ENCODE measurements around the gene RNF224.

RNF224 gene

GRCh38 chr9:137222190-137223077, 4.9 kb upstream of the RNF224 start, which contains the start of gene RNF208:
RNF208 (minus strand) TSS chr9:137222240; CDS start chr9:137221212, 1,028 bp downstream.
- no peak within 1 kb of the TSS for H3K27ac ChIP-seq (ENCODE audit: insufficient read depth in 1 of 2, low read depth in 1 of 2, low read length in 2 of 2, poor library complexity in 1 of 2, severe bottlenecking in 2 of 2)
- POLR2A ChIA-PET: interaction anchor here (0.5 to 3.7 kb wide), 6 partner anchors 13 to 498 kb away, joined by 3 to 16 read pairs (median 3); partner anchors contain the start of gene TUBB4B
- WGBS (ENCODE audit: insufficient coverage): 2% methylated on average over 79 of the region's 88 CpGs
- no peaks in the 10 kb centered on the region for H3K9me3 ChIP-seq (ENCODE audit: control extremely low read depth in 1 of 5, control insufficient read depth in 4 of 5, insufficient read depth in 2 of 5, low read depth in 1 of 5, low read length in 4 of 5)
- peak in 1 of 3 donors; percentile 18 for DNase-seq
- CTCF ChIA-PET: interaction anchor here (0.7 to 6.3 kb wide), 9 partner anchors 13 to 103 kb away, joined by 3 to 46 read pairs (median 3); partner anchors contain the start of gene LRRC26
- H3K36me3 ChIP-seq (ENCODE audit: control insufficient read depth in 4 of 4, insufficient read depth in 4 of 4, low read length in 3 of 4): peaks cover 0 to 6% (median 0%) of the 10 kb centered on the region in 4 experiments
- H3K4me1 ChIP-seq (ENCODE audit: control extremely low read depth in 1 of 4, control insufficient read depth in 4 of 4, insufficient read depth in 4 of 4, low read length in 3 of 4): peaks cover 2 to 32% (median 27%) of the 10 kb centered on the region in 4 experiments
- H3K4me3 ChIP-seq (ENCODE audit: control insufficient read depth in 1 of 7, extremely low read depth in 1 of 7, insufficient read depth in 4 of 7, low read depth in 2 of 7, low read length in 6 of 7): peak within 1 kb of the TSS; percentile 13 to 93 (median 62)
- H3K27me3 ChIP-seq (replicated peaks in 2 of 5; ENCODE audit: control insufficient read depth in 4 of 5, insufficient read depth in 5 of 5, low read length in 4 of 5): peaks cover 0 to 13% (median 0%) of the 10 kb centered on the region in 5 experiments

GRCh38 chr9:137223078-137223970, 4.0 kb upstream of the RNF224 start:
- 0% methylated on average over 58 of the region's 63 CpGs for WGBS (ENCODE audit: insufficient coverage)
- Histone ChIP-seq H3K4me3 (ENCODE audit: control insufficient read depth in 1 of 7, extremely low read depth in 1 of 7, insufficient read depth in 4 of 7, low read depth in 2 of 7, low read length in 6 of 7) (peak overlapping the region; percentile 48 to 93 (median 77)), H3K27ac (ENCODE audit: insufficient read depth in 1 of 2, low read depth in 1 of 2, low read length in 2 of 2, poor library complexity in 1 of 2, severe bottlenecking in 2 of 2) (peak overlapping the region; percentile 54 to 83), H3K9me3 (ENCODE audit: control extremely low read depth in 1 of 5, control insufficient read depth in 4 of 5, insufficient read depth in 2 of 5, low read depth in 1 of 5, low read length in 4 of 5) (no peaks in the 10 kb centered on the region), H3K27me3 (replicated peaks in 2 of 5; ENCODE audit: control insufficient read depth in 4 of 5, insufficient read depth in 5 of 5, low read length in 4 of 5) (peaks cover 0 to 17% (median 0%) of the 10 kb centered on the region in 5 experiments), H3K36me3 (ENCODE audit: control insufficient read depth in 4 of 4, insufficient read depth in 4 of 4, low read length in 3 of 4) (peaks cover 0 to 4% (median 0%) of the 10 kb centered on the region in 4 experiments), H3K4me1 (ENCODE audit: control extremely low read depth in 1 of 4, control insufficient read depth in 4 of 4, insufficient read depth in 4 of 4, low read length in 3 of 4) (peaks cover 2 to 32% (median 27%) of the 10 kb centered on the region in 4 experiments)
- ChIA-PET POLR2A (interaction anchor here (0.5 to 3.7 kb wide), 7 partner anchors 14 to 499 kb away, joined by 3 to 16 read pairs (median 3); partner anchors contain the start of genes ANAPC2, SSNA1 and TUBB4B), CTCF (interaction anchor here (0.8 to 6.3 kb wide), 10 partner anchors 14 to 104 kb away, joined by 3 to 46 read pairs (median 3); partner anchors contain the start of gene LRRC26)
- peak; percentile 98 to 99 (median 99) for DNase-seq

GRCh38 chr9:137224830-137225694, 2.2 kb upstream of the RNF224 start, which contains the start of gene CYSRT1:
CYSRT1 (plus strand) TSS chr9:137225174; CDS start chr9:137225622, 448 bp downstream.
- WGBS (ENCODE audit: insufficient coverage): 42% methylated on average over 21 of the region's 23 CpGs
- Histone ChIP-seq H3K27ac (ENCODE audit: insufficient read depth in 1 of 2, low read depth in 1 of 2, low read length in 2 of 2, poor library complexity in 1 of 2, severe bottlenecking in 2 of 2) (peak within 1 kb of the TSS in 1 of 2 experiments; percentile 83), H3K36me3 (ENCODE audit: control insufficient read depth in 4 of 4, insufficient read depth in 4 of 4, low read length in 3 of 4) (no peaks in the 10 kb centered on the region), H3K9me3 (ENCODE audit: control extremely low read depth in 1 of 5, control insufficient read depth in 4 of 5, insufficient read depth in 2 of 5, low read depth in 1 of 5, low read length in 4 of 5) (no peaks in the 10 kb centered on the region), H3K4me1 (ENCODE audit: control extremely low read depth in 1 of 4, control insufficient read depth in 4 of 4, insufficient read depth in 4 of 4, low read length in 3 of 4) (peaks cover 2 to 32% (median 27%) of the 10 kb centered on the region in 4 experiments), H3K27me3 (replicated peaks in 2 of 5; ENCODE audit: control insufficient read depth in 4 of 5, insufficient read depth in 5 of 5, low read length in 4 of 5) (peaks cover 0 to 34% (median 0%) of the 10 kb centered on the region in 5 experiments), H3K4me3 (ENCODE audit: control insufficient read depth in 1 of 7, extremely low read depth in 1 of 7, insufficient read depth in 4 of 7, low read depth in 2 of 7, low read length in 6 of 7) (peak within 1 kb of the TSS in 6 of 7 experiments; percentile 67 to 93 (median 80))
- ChIA-PET POLR2A (interaction anchor here (0.6 to 3.7 kb wide), 3 partner anchors 15 to 36 kb away, joined by 3 to 16 read pairs (median 4); partner anchors contain the start of genes ANAPC2, SSNA1 and TUBB4B), CTCF (interaction anchor here (1.1 to 6.3 kb wide), 7 partner anchors 12 to 105 kb away, joined by 3 to 46 read pairs (median 6); partner anchors contain the start of genes LRRC26 and SSNA1)
- peak in 2 of 3 donors; percentile 18 to 49 for DNase-seq

- no peak for DNase-seq
- CTCF ChIA-PET: interaction anchor here (0.8 to 6.3 kb wide), 10 partner anchors 11 to 173 kb away, joined by 3 to 46 read pairs (median 8); partner anchors contain the start of genes ANAPC2, SSNA1 and TUBB4B
- Histone ChIP-seq H3K4me3 (ENCODE audit: control insufficient read depth in 1 of 7, extremely low read depth in 1 of 7, insufficient read depth in 4 of 7, low read depth in 2 of 7, low read length in 6 of 7) (no peak overlapping the region), H3K4me1 (ENCODE audit: control extremely low read depth in 1 of 4, control insufficient read depth in 4 of 4, insufficient read depth in 4 of 4, low read length in 3 of 4) (peaks cover 2 to 32% (median 27%) of the 10 kb centered on the region in 4 experiments), H3K36me3 (ENCODE audit: control insufficient read depth in 4 of 4, insufficient read depth in 4 of 4, low read length in 3 of 4) (no peaks in the 10 kb centered on the region), H3K9me3 (ENCODE audit: control extremely low read depth in 1 of 5, control insufficient read depth in 4 of 5, insufficient read depth in 2 of 5, low read depth in 1 of 5, low read length in 4 of 5) (no peaks in the 10 kb centered on the region), H3K27ac (ENCODE audit: insufficient read depth in 1 of 2, low read depth in 1 of 2, low read length in 2 of 2, poor library complexity in 1 of 2, severe bottlenecking in 2 of 2) (no peak overlapping the region), H3K27me3 (replicated peaks in 2 of 5; ENCODE audit: control insufficient read depth in 4 of 5, insufficient read depth in 5 of 5, low read length in 4 of 5) (peaks cover 0 to 35% (median 0%) of the 10 kb centered on the region in 5 experiments)
- POLR2A ChIA-PET: interaction anchor here (0.6 to 3.7 kb wide), 2 partner anchors 15 to 19 kb away, joined by 3 to 16 read pairs; partner anchors contain the start of gene TUBB4B
- 71% methylated on average over 20 of the region's 21 CpGs for WGBS (ENCODE audit: insufficient coverage)
These were observed 1.5 kb upstream of the RNF224 start for GRCh38 chr9:137225699-137226331.

- POLR2A ChIA-PET: no interaction called here
- no peak for DNase-seq
- Histone ChIP-seq H3K27ac (ENCODE audit: insufficient read depth in 1 of 2, low read depth in 1 of 2, low read length in 2 of 2, poor library complexity in 1 of 2, severe bottlenecking in 2 of 2) (no peak overlapping the region), H3K4me3 (ENCODE audit: control insufficient read depth in 1 of 7, extremely low read depth in 1 of 7, insufficient read depth in 4 of 7, low read depth in 2 of 7, low read length in 6 of 7) (no peak overlapping the region), H3K36me3 (ENCODE audit: control insufficient read depth in 4 of 4, insufficient read depth in 4 of 4, low read length in 3 of 4) (no peaks in the 10 kb centered on the region), H3K4me1 (ENCODE audit: control extremely low read depth in 1 of 4, control insufficient read depth in 4 of 4, insufficient read depth in 4 of 4, low read length in 3 of 4) (peaks cover 2 to 30% (median 25%) of the 10 kb centered on the region in 4 experiments), H3K9me3 (ENCODE audit: control extremely low read depth in 1 of 5, control insufficient read depth in 4 of 5, insufficient read depth in 2 of 5, low read depth in 1 of 5, low read length in 4 of 5) (no peaks in the 10 kb centered on the region), H3K27me3 (replicated peaks in 2 of 5; ENCODE audit: control insufficient read depth in 4 of 5, insufficient read depth in 5 of 5, low read length in 4 of 5) (peaks cover 0 to 35% (median 0%) of the 10 kb centered on the region in 5 experiments)
- 79% methylated on average over 17 of the region's 18 CpGs for WGBS (ENCODE audit: insufficient coverage)
- CTCF ChIA-PET: interaction anchor here (0.8 to 6.3 kb wide), 15 partner anchors 10 to 174 kb away, joined by 3 to 46 read pairs (median 5); partner anchors contain the start of genes ANAPC2, NDOR1, SSNA1 and TMEM203
These were observed 806 bp upstream of the RNF224 start for GRCh38 chr9:137226338-137227053.

Data from common myeloid progenitor, CD34-positive (primary cell).